AG09309 (cell line): ENCODE data around the gene ALKBH6.
A peak's percentile ranks its signal among the peaks of the same experiment; 100 is the strongest.
"Not testable (repeated sequence)": the region's sequence is repeated elsewhere in the genome, so short reads cannot be mapped to it uniquely, and the experiment has no call there.

Experiments used
- DNase-seq: peaks from one replicate; pipeline ENCODE4 v3.0.0-alpha.2; 2010; ENCODE audit warnings: low read depth
- H3K4me3 ChIP-seq: 2 replicates; pipeline ENCODE4 v1.5.1; 2011; ENCODE audit warnings: mild to moderate bottlenecking, low read depth, low read length, moderate library complexity; ENCODE audit not compliant: control insufficient read depth
- CTCF ChIP-seq: IDR thresholded peaks from 2 replicates; pipeline ENCODE4 v1.5.1; 2011; ENCODE audit warnings: mild to moderate bottlenecking, low read depth, low read length, inconsistent platforms; ENCODE audit not compliant: insufficient read depth, control insufficient read depth; ENCODE audit errors: missing control alignments

ALKBH6 gene

GRCh38 chr19:36046443-36047050, 32.5 kb upstream of the ALKBH6 start:
- TF ChIP-seq CTCF, result no peak
- no peak for DNase-seq
- no peak overlapping the region for H3K4me3 ChIP-seq

- DNase-seq, result no peak
- no peak overlapping the region for H3K4me3 ChIP-seq
- no peak for TF ChIP-seq CTCF
These were observed 29.9 kb upstream of the ALKBH6 start for GRCh38 chr19:36043952-36044351.

- DNase-seq, result peak; percentile 77
- no peak for TF ChIP-seq CTCF
- H3K4me3 ChIP-seq, result no peak overlapping the region
These were observed 27.8 kb upstream of the ALKBH6 start for GRCh38 chr19:36041831-36042230.

GRCh38 chr19:36041092-36041491, 27.1 kb upstream of the ALKBH6 start:
- not testable (repeated sequence) for H3K4me3 ChIP-seq, DNase-seq

GRCh38 chr19:36040495-36040894, 26.5 kb upstream of the ALKBH6 start:
- TF ChIP-seq CTCF, result no peak
- H3K4me3 ChIP-seq, result no peak overlapping the region
- no peak for DNase-seq

GRCh38 chr19:36032251-36033104, 18.5 kb upstream of the ALKBH6 start, which contains the start of gene CLIP3:
CLIP3 (minus strand) TSS chr19:36032873; CDS start chr19:36032357, 516 bp downstream.
- no peak for DNase-seq
- H3K4me3 ChIP-seq, result peak within 1 kb of the TSS; percentile 100
- no peak for TF ChIP-seq CTCF

- no peak for DNase-seq
- no peak for TF ChIP-seq CTCF
- H3K4me3 ChIP-seq, result no peak overlapping the region
These were observed 17.3 kb upstream of the ALKBH6 start for GRCh38 chr19:36031308-36031707.
